Glutamatergic neuron (in vitro differentiated cells): ENCODE data around the gene CLSTN2. TPM values are rescaled to one million over a fixed set of nuclear protein-coding genes. Genes with fewer than 3 reads are reported as not detected.

Experiments
- DNase-seq: peaks from one replicate; pipeline ENCODE4 v3.0.0; 2022
- H3K27ac Mint-ChIP-seq: one replicate; pipeline ENCODE4 v1.8.0; 2020; ENCODE audit warnings: mild to moderate bottlenecking, mixed read lengths, inconsistent platforms; ENCODE audit not compliant: unreplicated experiment
- H3K27me3 Mint-ChIP-seq: one replicate; pipeline ENCODE4 v1.8.0; 2020; ENCODE audit warnings: mild to moderate bottlenecking, moderate library complexity, mixed read lengths, inconsistent platforms; ENCODE audit not compliant: unreplicated experiment
- H3K36me3 Mint-ChIP-seq: one replicate; pipeline ENCODE4 v1.8.0; 2020; ENCODE audit warnings: mild to moderate bottlenecking, mixed read lengths, inconsistent platforms; ENCODE audit not compliant: unreplicated experiment
- H3K4me1 Mint-ChIP-seq: one replicate; pipeline ENCODE4 v1.8.0; 2020; ENCODE audit warnings: mild to moderate bottlenecking, low read depth, mixed read lengths, inconsistent platforms; ENCODE audit not compliant: unreplicated experiment
- H3K4me3 Mint-ChIP-seq: one replicate; pipeline ENCODE4 v1.8.0; 2020; ENCODE audit warnings: mild to moderate bottlenecking, mixed read lengths, inconsistent platforms; ENCODE audit not compliant: unreplicated experiment
- H3K9me3 Mint-ChIP-seq: one replicate; pipeline ENCODE4 v1.8.0; 2020; ENCODE audit warnings: mild to moderate bottlenecking, moderate library complexity, mixed read lengths, inconsistent platforms; ENCODE audit not compliant: unreplicated experiment
- CTCF ChIP-seq: fragments of 200-600 bp; sonication (generic); IDR thresholded peaks from one replicate; pipeline ENCODE4 v1.5.0; 2021; ENCODE audit not compliant: partially characterized antibody, unreplicated experiment
- total RNA-seq: library from RNA; stranded (reverse); fragmentation: NEBNext Ultra II Directional; extraction: Animal tissue kit (Norgen Biotek cat#: 25700); gene quantifications from one replicate; pipeline ENCODE4 v1.2.1, GENCODE V29; 2021; ENCODE audit not compliant: unreplicated experiment

Gene CLSTN2
- total RNA-seq, 1 donor from 2014 or later = 3.1 TPM

GRCh38 chr3:140510303-140510861 is 575.4 kb downstream of the CLSTN2 start:
- Mint-ChIP-seq H3K36me3 (no peaks in the 10 kb centered on the region), H3K9me3 (no peaks in the 10 kb centered on the region), H3K27me3 (peaks cover 5% of the 10 kb centered on the region), H3K4me3 (no peak overlapping the region), H3K27ac (no peak overlapping the region), H3K4me1 (no peaks in the 10 kb centered on the region)
- no peak for TF ChIP-seq CTCF
- DNase-seq = no peak

DNA sequence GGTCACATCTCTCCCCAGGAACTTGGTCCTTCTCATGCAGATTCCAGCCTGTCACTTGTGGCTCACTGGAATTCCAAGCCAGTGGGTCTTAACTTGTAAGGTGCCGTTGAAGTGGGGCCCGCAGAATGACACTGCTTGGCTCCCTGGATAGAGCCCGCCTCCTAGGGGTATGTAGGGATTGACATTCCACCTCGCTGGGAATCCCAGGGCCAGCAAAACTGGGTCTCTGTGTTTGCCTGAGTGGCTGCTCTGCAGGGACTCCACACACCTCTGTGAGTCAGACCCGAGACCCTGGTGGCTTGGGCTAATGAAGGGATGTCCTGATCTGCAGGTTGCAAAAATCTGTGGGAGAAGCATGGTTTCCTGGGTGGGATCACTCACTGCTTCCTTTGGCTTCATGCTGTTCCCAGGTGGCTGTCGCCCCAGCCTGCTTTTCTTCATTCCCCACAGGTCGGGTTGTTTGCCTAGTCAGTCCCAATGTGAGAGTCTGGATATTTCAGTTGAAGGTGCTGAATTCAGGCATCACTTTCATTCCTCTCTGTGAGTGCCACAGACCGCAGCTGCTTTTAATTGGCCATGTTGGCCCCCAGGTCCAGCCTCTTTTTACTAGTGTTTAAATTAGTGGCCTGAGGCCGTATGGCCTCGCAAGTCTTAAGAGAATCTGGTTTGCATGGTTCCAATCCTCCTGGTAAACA is 586.9 kb downstream of the CLSTN2 start:
- Mint-ChIP-seq H3K4me3 (no peak overlapping the region), H3K27me3 (no peaks in the 10 kb centered on the region), H3K36me3 (peaks cover 15% of the 10 kb centered on the region), H3K9me3 (peaks cover 5% of the 10 kb centered on the region), H3K27ac (no peak overlapping the region), H3K4me1 (no peaks in the 10 kb centered on the region)
- no peak for DNase-seq
- TF ChIP-seq CTCF = no peak

DNA sequence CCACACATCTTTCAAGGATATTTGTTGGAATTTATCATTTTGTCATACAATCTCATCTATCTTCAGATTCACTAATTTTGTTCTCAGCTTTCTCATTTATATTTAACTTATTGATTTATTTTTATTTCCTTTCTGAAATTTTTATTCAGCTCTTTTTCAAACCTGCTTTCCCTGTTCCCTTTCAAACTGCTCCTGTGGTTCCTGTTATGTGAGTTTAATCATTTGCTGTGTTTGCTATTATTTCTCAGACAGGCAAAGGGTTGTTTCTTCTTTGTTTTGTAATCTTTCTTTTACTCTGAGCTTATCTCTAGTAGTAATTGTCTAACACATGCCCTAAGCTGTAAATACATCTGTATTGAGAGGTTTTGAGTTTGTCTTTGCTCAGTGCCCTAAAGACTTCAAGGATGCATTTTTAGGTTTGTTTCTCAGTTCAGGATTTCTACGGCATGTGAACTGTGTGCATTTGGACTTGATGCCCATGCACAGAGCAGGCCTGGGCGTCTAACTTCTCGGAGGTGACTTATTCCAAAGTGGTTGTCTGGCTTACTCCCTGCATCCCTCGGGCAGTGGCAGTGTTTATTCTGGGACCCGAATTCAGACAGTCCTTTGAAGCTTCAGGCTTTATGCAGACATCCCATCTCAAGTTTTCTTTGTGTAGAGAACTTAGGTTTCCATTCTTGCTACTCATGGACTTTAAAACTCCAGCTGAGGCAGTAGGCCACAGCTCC is 587.8 kb downstream of the CLSTN2 start:
- no peak overlapping the region for H3K4me3 Mint-ChIP-seq
- no peak for TF ChIP-seq CTCF
- H3K9me3 Mint-ChIP-seq = peaks cover 3% of the 10 kb centered on the region
- H3K27ac Mint-ChIP-seq = no peak overlapping the region
- no peaks in the 10 kb centered on the region for H3K4me1 Mint-ChIP-seq
- H3K36me3 Mint-ChIP-seq = peaks cover 15% of the 10 kb centered on the region
- no peak for DNase-seq
- H3K27me3 Mint-ChIP-seq = no peaks in the 10 kb centered on the region

DNA sequence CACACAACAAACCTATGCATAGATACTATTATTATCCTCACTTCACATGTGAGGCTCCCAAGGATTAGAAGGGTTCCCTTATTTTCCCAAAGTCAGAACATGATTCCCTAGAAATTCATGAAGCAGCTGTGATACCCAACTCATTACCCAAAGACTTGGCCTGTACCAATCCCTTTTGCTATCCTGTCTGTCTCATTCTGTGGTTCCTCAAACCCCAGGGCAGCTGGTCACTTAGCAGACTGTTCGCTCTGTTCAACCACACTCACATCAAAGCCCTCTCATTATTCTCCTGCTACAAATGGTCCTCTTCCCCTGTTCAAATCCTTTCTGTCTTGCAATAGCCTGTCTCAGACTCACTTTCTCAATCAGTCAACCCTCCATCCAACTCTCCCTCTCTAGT is 588.6 kb downstream of the CLSTN2 start:
- peaks cover 2% of the 10 kb centered on the region for H3K9me3 Mint-ChIP-seq
- H3K27me3 Mint-ChIP-seq = no peaks in the 10 kb centered on the region
- peaks cover 10% of the 10 kb centered on the region for H3K36me3 Mint-ChIP-seq
- no peak for DNase-seq
- H3K4me1 Mint-ChIP-seq = no peaks in the 10 kb centered on the region
- no peak for TF ChIP-seq CTCF
- H3K4me3 Mint-ChIP-seq = no peak overlapping the region
- no peak overlapping the region for H3K27ac Mint-ChIP-seq

- no peak for TF ChIP-seq CTCF
- no peak overlapping the region for H3K4me3 Mint-ChIP-seq
- no peaks in the 10 kb centered on the region for H3K4me1 Mint-ChIP-seq
- no peaks in the 10 kb centered on the region for H3K27me3 Mint-ChIP-seq
- H3K36me3 Mint-ChIP-seq = no peaks in the 10 kb centered on the region
- H3K9me3 Mint-ChIP-seq = no peaks in the 10 kb centered on the region
- no peak overlapping the region for H3K27ac Mint-ChIP-seq
- no peak for DNase-seq
Observed at GRCh38 chr3:140527156-140527555, 592.2 kb downstream of the CLSTN2 start.
